PC-3 (cell line): ENCODE measurements around the gene MISP.

Experiments used
- EZH2 ChIP-seq: fragments of 300-600 bp; sonication (generic); IDR thresholded peaks from one replicate; pipeline ENCODE4 v1.6.1; 2017; ENCODE audit warnings: antibody characterized with exemption, mild to moderate bottlenecking, low read length; ENCODE audit not compliant: unreplicated experiment
- EZH2phosphoT487 ChIP-seq: fragments of 300-600 bp; sonication (generic); IDR thresholded peaks from 2 replicates; pipeline ENCODE4 v1.6.1; 2018; ENCODE audit warnings: mild to moderate bottlenecking, antibody characterized with exemption, low read length, borderline replicate concordance
- TF ChIP-seq, protein P1 (sequence below): fragments of 300-600 bp; sonication (generic); conservative IDR thresholded peaks from 2 replicates; pipeline ENCODE4 v1.5.1; 2017; ENCODE audit warnings: antibody characterized with exemption, low read depth, mild to moderate bottlenecking, low read length

DNA sequence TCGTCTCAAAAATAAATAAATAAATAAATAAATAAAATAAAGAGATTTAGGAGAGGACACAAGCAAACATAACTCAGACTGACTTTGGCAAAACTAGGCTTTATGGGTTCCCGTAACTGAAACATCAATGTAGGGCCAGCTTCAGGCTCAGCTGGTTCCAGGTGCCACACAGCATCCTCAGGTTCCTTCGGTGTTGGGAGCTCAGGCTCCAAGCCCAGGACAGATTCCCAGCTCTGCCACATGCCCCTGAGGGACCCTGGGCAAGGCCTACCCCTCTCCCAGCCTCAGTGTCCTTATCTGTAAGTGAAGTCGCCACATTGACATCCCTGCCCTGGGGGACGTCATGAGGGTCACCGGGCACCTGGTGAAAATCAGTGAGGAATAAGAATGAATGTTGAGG lies 18.7 kb downstream of the MISP start:
- TF ChIP-seq, protein P1, sequence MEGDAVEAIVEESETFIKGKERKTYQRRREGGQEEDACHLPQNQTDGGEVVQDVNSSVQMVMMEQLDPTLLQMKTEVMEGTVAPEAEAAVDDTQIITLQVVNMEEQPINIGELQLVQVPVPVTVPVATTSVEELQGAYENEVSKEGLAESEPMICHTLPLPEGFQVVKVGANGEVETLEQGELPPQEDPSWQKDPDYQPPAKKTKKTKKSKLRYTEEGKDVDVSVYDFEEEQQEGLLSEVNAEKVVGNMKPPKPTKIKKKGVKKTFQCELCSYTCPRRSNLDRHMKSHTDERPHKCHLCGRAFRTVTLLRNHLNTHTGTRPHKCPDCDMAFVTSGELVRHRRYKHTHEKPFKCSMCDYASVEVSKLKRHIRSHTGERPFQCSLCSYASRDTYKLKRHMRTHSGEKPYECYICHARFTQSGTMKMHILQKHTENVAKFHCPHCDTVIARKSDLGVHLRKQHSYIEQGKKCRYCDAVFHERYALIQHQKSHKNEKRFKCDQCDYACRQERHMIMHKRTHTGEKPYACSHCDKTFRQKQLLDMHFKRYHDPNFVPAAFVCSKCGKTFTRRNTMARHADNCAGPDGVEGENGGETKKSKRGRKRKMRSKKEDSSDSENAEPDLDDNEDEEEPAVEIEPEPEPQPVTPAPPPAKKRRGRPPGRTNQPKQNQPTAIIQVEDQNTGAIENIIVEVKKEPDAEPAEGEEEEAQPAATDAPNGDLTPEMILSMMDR: no peak
- no peak for TF ChIP-seq EZH2
- no peak for TF ChIP-seq EZH2phosphoT487
